HCT116 (cell line): ENCODE measurements around the gene SHH. TPM values are rescaled to one million over a fixed set of nuclear protein-coding genes. Genes with fewer than 3 reads are reported as not detected.

Source experiments
- ATAC-seq: fragments of 200-7000 bp; cut with Tn5 transposase; 2 replicates; pipeline ENCODE4 v1.9.1; 2020; ENCODE audit warnings: mild to moderate bottlenecking, moderate library complexity
- BruUV-seq: library from RNA; stranded (reverse); fragments of 400-500 nt; replicated peaks from 2 replicates; lab custom pipeline; 2021; lab: Mats Ljungman, UMichigan
- CTCF ChIA-PET: fragments of 300-600 bp; sonication (Branson Sonifier 250); formaldehyde crosslinking; loops from one replicate; lab custom pipeline; 2021; ENCODE audit warnings: antibody characterized with exemption; lab: Charles Lee
- POLR2A ChIA-PET: fragments of 300-600, 350-600 bp; sonication (Branson Sonifier 250); formaldehyde crosslinking; loops from one replicate; lab custom pipeline; 2021; ENCODE audit warnings: antibody characterized with exemption; lab: Charles Lee
- RAD21 ChIA-PET, 2 experiments: fragments of 300-600 bp; sonication (Branson Sonifier 250); formaldehyde crosslinking; loops; one replicate each; lab custom pipeline; 2023; ENCODE audit warnings: low total read pairs in 2 of 2; ENCODE audit not compliant: uncharacterized antibody in 2 of 2, unreplicated experiment in 2 of 2, low non-redundant PET in 1 of 2; lab: Charles Lee
- DNase-seq: peaks from one replicate; pipeline ENCODE4 v3.0.0-alpha.2; 2010; ENCODE audit warnings: low read depth, low spot score
- H2AFZ ChIP-seq: fragments of 200-600 bp; shearing (Covaris generic), sonication (generic); 2 replicates; pipeline ENCODE4 v1.6.1; 2017; ENCODE audit warnings: low read depth, mixed run types, mixed read lengths, antibody characterized with exemption, low read length; ENCODE audit not compliant: poor library complexity, severe bottlenecking
- H3K27ac ChIP-seq: 2 replicates; pipeline ENCODE4 v1.5.1; 2012; ENCODE audit warnings: low read depth, low read length
- H3K27me3 ChIP-seq: fragments of 200-600 bp; sonication (generic); 2 replicates; pipeline ENCODE4 v1.6.1; 2016; ENCODE audit warnings: mixed run types, low read length, mixed read lengths; ENCODE audit not compliant: insufficient read depth
- H3K36me3 ChIP-seq, 2 experiments: fragments of 200-500 bp in 1 of 2; fragments of 200-600 bp in 1 of 2; sonication (Bioruptor generic) in 1 of 2; sonication (generic) in 1 of 2; 2 replicates each; pipeline versions ENCODE4 v1.5.1 to v1.6.1; 2014 to 2016; ENCODE audit warnings: low read length in 2 of 2, inconsistent platforms in 1 of 2, mixed read lengths in 1 of 2, mixed run types in 1 of 2; ENCODE audit not compliant: insufficient read depth in 2 of 2, control insufficient read depth in 1 of 2
- H3K4me1 ChIP-seq, 2 experiments: fragments of 200-600 bp in 1 of 2; sonication (generic) in 1 of 2; 2 replicates each; pipeline versions ENCODE4 v1.5.1 to v1.6.1; 2012 to 2017; ENCODE audit warnings: low read length in 2 of 2, inconsistent platforms in 1 of 2, mild to moderate bottlenecking in 1 of 2, mixed read lengths in 1 of 2, mixed run types in 1 of 2, moderate library complexity in 1 of 2; ENCODE audit not compliant: insufficient read depth in 2 of 2, control insufficient read depth in 1 of 2
- H3K4me2 ChIP-seq: fragments of 200-600 bp; sonication (generic); 2 replicates; pipeline ENCODE4 v1.6.1; 2017; ENCODE audit warnings: mixed run types, low read length, mixed read lengths
- H3K4me3 ChIP-seq, 2 experiments: fragments of 200-600 bp in 1 of 2; sonication (generic) in 1 of 2; replicated peaks in 1 of 2; 2 replicates each; pipeline ENCODE4 v1.5.1; 2011 to 2016; ENCODE audit warnings: low read length in 2 of 2, control low read depth in 1 of 2, low read depth in 1 of 2, mild to moderate bottlenecking in 1 of 2, mixed read lengths in 1 of 2, mixed run types in 1 of 2
- H3K79me2 ChIP-seq: fragments of 200-600 bp; sonication (generic); 2 replicates; pipeline ENCODE4 v1.6.1; 2017; ENCODE audit warnings: mild to moderate bottlenecking, mixed run types, low read length, moderate library complexity, mixed read lengths; ENCODE audit not compliant: insufficient read depth
- H3K9ac ChIP-seq: fragments of 200-600 bp; sonication (generic); 2 replicates; pipeline ENCODE4 v1.6.1; 2016; ENCODE audit warnings: low read length, mixed read lengths
- H3K9me2 ChIP-seq: fragments of 200-600 bp; sonication (generic), shearing (Covaris generic); 2 replicates; pipeline ENCODE4 v1.6.1; 2017; ENCODE audit warnings: mixed run types, mild to moderate bottlenecking, moderate library complexity; ENCODE audit not compliant: insufficient read depth
- H3K9me3 ChIP-seq, 2 experiments: fragments of 200-500 bp in 1 of 2; fragments of 200-600 bp in 1 of 2; sonication (Bioruptor generic) in 1 of 2; sonication (generic) in 1 of 2; 2 replicates each; pipeline ENCODE4 v1.6.1; 2014 to 2017; ENCODE audit warnings: low read length in 2 of 2, mixed read lengths in 2 of 2, inconsistent platforms in 1 of 2, low read depth in 1 of 2, mild to moderate bottlenecking in 1 of 2, mixed run types in 1 of 2, moderate library complexity in 1 of 2; ENCODE audit not compliant: control insufficient read depth in 1 of 2, insufficient read depth in 1 of 2
- H4K20me1 ChIP-seq: fragments of 200-600 bp; sonication (generic), shearing (Covaris generic); 2 replicates; pipeline ENCODE4 v1.6.1; 2017; ENCODE audit warnings: mixed run types, mild to moderate bottlenecking, moderate library complexity; ENCODE audit not compliant: insufficient read depth
- CBX3 ChIP-seq: IDR thresholded peaks from 2 replicates; pipeline ENCODE4 v1.6.1; 2012; ENCODE audit warnings: low read depth
- ELF1 ChIP-seq: IDR thresholded peaks from 2 replicates; pipeline ENCODE4 v1.6.1; 2012; ENCODE audit warnings: low read depth, borderline replicate concordance
- EZH2 ChIP-seq: fragments of 200-600 bp; sonication (generic); IDR thresholded peaks from 2 replicates; pipeline ENCODE4 v1.6.1; 2017; ENCODE audit warnings: antibody characterized with exemption, mixed run types
- FOSL1 ChIP-seq: IDR thresholded peaks from 2 replicates; pipeline ENCODE4 v1.6.1; 2012; ENCODE audit warnings: low read depth
- JUND ChIP-seq: IDR thresholded peaks from 2 replicates; pipeline ENCODE4 v1.6.1; 2012
- POLR2A ChIP-seq: IDR thresholded peaks from 2 replicates; pipeline ENCODE4 v1.7.0; 2011; ENCODE audit warnings: borderline replicate concordance; ENCODE audit not compliant: insufficient read depth, insufficient read length; ENCODE audit errors: extremely low read depth
- RAD21 ChIP-seq: IDR thresholded peaks from 2 replicates; pipeline ENCODE4 v1.6.1; 2012; ENCODE audit warnings: low read depth, mild to moderate bottlenecking
- REST ChIP-seq: IDR thresholded peaks from 2 replicates; pipeline ENCODE4 v1.6.1; 2012; ENCODE audit warnings: low read depth
- SRF ChIP-seq: IDR thresholded peaks from 2 replicates; pipeline ENCODE4 v1.6.1; 2012; ENCODE audit warnings: low read depth
- TCF7L2 ChIP-seq: IDR thresholded peaks from 2 replicates; pipeline ENCODE4 v1.7.0; 2011; ENCODE audit warnings: borderline replicate concordance, inconsistent platforms; ENCODE audit not compliant: insufficient read depth, insufficient read length; ENCODE audit errors: extremely low read depth
- YY1 ChIP-seq: IDR thresholded peaks from 2 replicates; pipeline ENCODE4 v1.6.1; 2011; ENCODE audit warnings: low read length, low read depth, moderate library complexity, mild to moderate bottlenecking; ENCODE audit not compliant: insufficient replicate concordance; ENCODE audit errors: extremely low read depth
- intact Hi-C: fragments of 100-400 bp; cut with micrococcal nuclease; formaldehyde crosslinking; loops from 2 replicates; pipeline ENCODE4 v1.10.0; 2022
- total RNA-seq: library from RNA; stranded (reverse); gene quantifications from one replicate; pipeline ENCODE4 v1.2.1, GENCODE V29; 2021; ENCODE audit not compliant: unreplicated experiment
- TF ChIP-seq, protein P1 (sequence below), 3 experiments: fragments of 200-600 bp in 1 of 3; sonication (generic) in 1 of 3; IDR thresholded peaks in 2 of 3; conservative IDR thresholded peaks in 1 of 3; 2 replicates each; pipeline ENCODE4 v1.5.1; 2012 to 2017; ENCODE audit warnings: low read depth in 2 of 3, low read length in 2 of 3, antibody characterized with exemption in 1 of 3, borderline replicate concordance in 1 of 3, control low read depth in 1 of 3, mild to moderate bottlenecking in 1 of 3, mixed read lengths in 1 of 3, mixed run types in 1 of 3, moderate library complexity in 1 of 3; ENCODE audit not compliant: insufficient read depth in 1 of 3
- TF ChIP-seq, protein P2 (sequence below): IDR thresholded peaks from 2 replicates; pipeline ENCODE4 v1.6.1; 2012
- TF ChIP-seq, protein P3 (sequence below): IDR thresholded peaks from 2 replicates; pipeline ENCODE4 v1.6.1; 2012

SHH gene
- total RNA-seq, 1 experiment from 2014 or later = 0.32 TPM

- ChIA-PET POLR2A (no interaction called here), RAD21 (interaction anchor here in 1 of 2 experiments (0.7 kb wide), 1 partner anchor 507 kb away, joined by 4 read pairs; no protein-coding TSS in a partner anchor), CTCF (no interaction called here)
- no peak overlapping the region for H2AFZ ChIP-seq
- H3K27me3 ChIP-seq = 0 out of 2 replicates have a peak, but pooled peaks cover 5% of the 10 kb centered on the region
- H3K27ac ChIP-seq = no peak overlapping the region
- H3K9me3 ChIP-seq = no peaks in the 10 kb centered on the region
- H3K4me2 ChIP-seq = peak overlapping the region; percentile 68
- no peaks in the 10 kb centered on the region for H3K79me2 ChIP-seq
- intact Hi-C loops = no loop called here
- DNase-seq = no peak
- H4K20me1 ChIP-seq = no peaks in the 10 kb centered on the region
- no peak overlapping the region for H3K9ac ChIP-seq
- H3K36me3 ChIP-seq = no peaks in the 10 kb centered on the region
- H3K4me1 ChIP-seq = peaks cover 0 to 6% of the 10 kb centered on the region in 2 experiments; a peak in 2 of 4 replicates
- no peak for ATAC-seq
- TF ChIP-seq YY1 = no peak
- no peak for TF ChIP-seq JUND
- H3K4me3 ChIP-seq = no peak overlapping the region
- BruUV-seq = no TSS peak
- no peaks in the 10 kb centered on the region for H3K9me2 ChIP-seq
Measured at GRCh38 chr7:155811560-155811894, 736 bp downstream of the SHH start.

GRCh38 chr7:155810770-155811559, 1.3 kb downstream of the SHH start:
- CTCF ChIA-PET = no interaction called here
- Histone ChIP-seq H3K79me2 (no peaks in the 10 kb centered on the region), H2AFZ (no peak overlapping the region), H3K9me2 (no peaks in the 10 kb centered on the region), H3K27ac (no peak overlapping the region), H3K9ac (no peak overlapping the region), H4K20me1 (no peaks in the 10 kb centered on the region), H3K9me3 (no peaks in the 10 kb centered on the region), H3K36me3 (no peaks in the 10 kb centered on the region), H3K4me1 (peaks cover 0 to 6% of the 10 kb centered on the region in 2 experiments; a peak in 2 of 4 replicates), H3K4me2 (no peak overlapping the region), H3K4me3 (no peak overlapping the region), H3K27me3 (0 out of 2 replicates have a peak, but pooled peaks cover 5% of the 10 kb centered on the region)
- intact Hi-C loops = no loop called here
- RAD21 ChIA-PET = interaction anchor here in 1 of 2 experiments (0.7 kb wide), 1 partner anchor 508 kb away, joined by 4 read pairs; no protein-coding TSS in a partner anchor
- POLR2A ChIA-PET = no interaction called here
- no peak for DNase-seq
- BruUV-seq = no TSS peak
- ATAC-seq = no peak
- TF ChIP-seq REST (no peak), CBX3 (no peak), RAD21 (no peak), FOSL1 (no peak), SRF (no peak), JUND (no peak), TCF7L2 (no peak), EZH2 (no peak), ELF1 (no peak), POLR2A (no peak)
- TF ChIP-seq, protein P1, sequence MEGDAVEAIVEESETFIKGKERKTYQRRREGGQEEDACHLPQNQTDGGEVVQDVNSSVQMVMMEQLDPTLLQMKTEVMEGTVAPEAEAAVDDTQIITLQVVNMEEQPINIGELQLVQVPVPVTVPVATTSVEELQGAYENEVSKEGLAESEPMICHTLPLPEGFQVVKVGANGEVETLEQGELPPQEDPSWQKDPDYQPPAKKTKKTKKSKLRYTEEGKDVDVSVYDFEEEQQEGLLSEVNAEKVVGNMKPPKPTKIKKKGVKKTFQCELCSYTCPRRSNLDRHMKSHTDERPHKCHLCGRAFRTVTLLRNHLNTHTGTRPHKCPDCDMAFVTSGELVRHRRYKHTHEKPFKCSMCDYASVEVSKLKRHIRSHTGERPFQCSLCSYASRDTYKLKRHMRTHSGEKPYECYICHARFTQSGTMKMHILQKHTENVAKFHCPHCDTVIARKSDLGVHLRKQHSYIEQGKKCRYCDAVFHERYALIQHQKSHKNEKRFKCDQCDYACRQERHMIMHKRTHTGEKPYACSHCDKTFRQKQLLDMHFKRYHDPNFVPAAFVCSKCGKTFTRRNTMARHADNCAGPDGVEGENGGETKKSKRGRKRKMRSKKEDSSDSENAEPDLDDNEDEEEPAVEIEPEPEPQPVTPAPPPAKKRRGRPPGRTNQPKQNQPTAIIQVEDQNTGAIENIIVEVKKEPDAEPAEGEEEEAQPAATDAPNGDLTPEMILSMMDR (IDR thresholded peaks at IDR 0.05 in 2 of 3, conservative IDR thresholded peaks at IDR 0.05 in 1 of 3; ENCODE audit: borderline replicate concordance in 1 of 3, insufficient read depth in 1 of 3, low read depth in 2 of 3, low read length in 2 of 3) = no peak
- TF ChIP-seq, protein P2, sequence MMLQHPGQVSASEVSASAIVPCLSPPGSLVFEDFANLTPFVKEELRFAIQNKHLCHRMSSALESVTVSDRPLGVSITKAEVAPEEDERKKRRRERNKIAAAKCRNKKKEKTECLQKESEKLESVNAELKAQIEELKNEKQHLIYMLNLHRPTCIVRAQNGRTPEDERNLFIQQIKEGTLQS = no peak
- TF ChIP-seq, protein P3, sequence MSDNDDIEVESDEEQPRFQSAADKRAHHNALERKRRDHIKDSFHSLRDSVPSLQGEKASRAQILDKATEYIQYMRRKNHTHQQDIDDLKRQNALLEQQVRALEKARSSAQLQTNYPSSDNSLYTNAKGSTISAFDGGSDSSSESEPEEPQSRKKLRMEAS = no peak
